HepG2 (cell line): ENCODE results near the gene PANK2. TPM values are rescaled to one million over a fixed set of nuclear protein-coding genes. Genes with fewer than 3 reads are reported as not detected.

Experiments
- ATAC-seq: fragments of 200-7000 bp; cut with Tn5 transposase; 3 replicates; pipeline ENCODE4 v1.9.1; 2020; ENCODE audit warnings: mild to moderate bottlenecking, moderate library complexity
- BruUV-seq: library from RNA; stranded (reverse); fragments of 400-500 nt; replicated peaks from 2 replicates; lab custom pipeline; 2021; lab: Mats Ljungman, UMichigan
- CTCF ChIA-PET: fragments of 300-600 bp; formaldehyde crosslinking; extraction: SDS; loops from one replicate; lab custom pipeline; 2021; ENCODE audit warnings: low total read pairs, inconsistent platforms, low intra/inter-chr PET ratio; lab: Yijun Ruan, JAX
- POLR2A ChIA-PET: fragments of 350-600 bp; sonication (Branson Sonifier 250); formaldehyde crosslinking; loops from one replicate; lab custom pipeline; 2020; ENCODE audit warnings: antibody characterized with exemption, inconsistent platforms; lab: Yijun Ruan, JAX
- DNase-seq: peaks from one replicate; pipeline ENCODE4 v3.0.0-alpha.2; 2015; ENCODE audit warnings: low spot score
- FAIRE-seq: peaks from 3 replicates; lab custom pipeline; 2011; peaks lifted over from hg19 to GRCh38; lab: Jason Lieb, UNC
- H2AFZ ChIP-seq: one replicate; pipeline ENCODE4 v1.6.1; 2011; ENCODE audit warnings: low read length, inconsistent platforms
- H3K27ac ChIP-seq: fragments of 300-600 bp; 3 replicates; pipeline ENCODE4 v1.8.0; 2011; ENCODE audit warnings: mixed run types, mild to moderate bottlenecking, mixed read lengths, low read length, inconsistent platforms; ENCODE audit not compliant: insufficient read depth; ENCODE audit errors: extremely low read length
- H3K27me3 ChIP-seq, 2 experiments: fragments of 200-600 bp in 1 of 2; 2 replicates in 1 of 2; 3 replicates in 1 of 2; pipeline versions ENCODE4 v1.6.0 to v1.8.0; 2011; ENCODE audit warnings: low read length in 2 of 2, mild to moderate bottlenecking in 2 of 2, moderate library complexity in 2 of 2, inconsistent platforms in 1 of 2; ENCODE audit not compliant: insufficient read depth in 2 of 2, control insufficient read depth in 1 of 2
- H3K36me3 ChIP-seq, 2 experiments: fragments of 200-600 bp in 1 of 2; replicated peaks in 1 of 2; 2 replicates in 1 of 2; 3 replicates in 1 of 2; pipeline versions ENCODE4 v1.5.1 to v1.8.0; 2011; ENCODE audit warnings: low read length in 2 of 2, inconsistent platforms in 1 of 2; ENCODE audit not compliant: insufficient read depth in 2 of 2, control insufficient read depth in 1 of 2
- H3K4me1 ChIP-seq: 2 replicates; pipeline ENCODE4 v1.5.1; 2012; ENCODE audit warnings: low read length, inconsistent platforms; ENCODE audit not compliant: insufficient read depth
- H3K4me2 ChIP-seq: 2 replicates; pipeline ENCODE4 v1.6.0; 2011; ENCODE audit warnings: low read depth, low read length, inconsistent platforms
- H3K4me3 ChIP-seq, 3 experiments: fragments of 200-600 bp in 1 of 3; sonication (generic), shearing (Covaris generic) in 1 of 3; replicated peaks in 1 of 3; 2 replicates each; pipeline ENCODE4 v1.5.1; 2011 to 2016; ENCODE audit warnings: low read length in 3 of 3, inconsistent platforms in 2 of 3, low read depth in 2 of 3, mild to moderate bottlenecking in 2 of 3, control low read depth in 1 of 3, mixed read lengths in 1 of 3; ENCODE audit not compliant: insufficient read depth in 1 of 3
- H3K79me2 ChIP-seq: one replicate; pipeline ENCODE4 v1.6.1; 2011; ENCODE audit warnings: low read length, inconsistent platforms; ENCODE audit not compliant: insufficient read depth
- H3K9ac ChIP-seq: 2 replicates; pipeline ENCODE4 v1.6.0; 2011; ENCODE audit warnings: mild to moderate bottlenecking, low read depth, low read length, inconsistent platforms; ENCODE audit not compliant: insufficient read depth
- H3K9me3 ChIP-seq: 2 replicates; pipeline ENCODE4 v1.5.1; 2012; ENCODE audit warnings: mild to moderate bottlenecking, low read length
- H4K20me1 ChIP-seq: 2 replicates; pipeline ENCODE4 v1.6.0; 2011; ENCODE audit warnings: inconsistent platforms, mild to moderate bottlenecking, low read length, moderate library complexity; ENCODE audit not compliant: insufficient read depth
- AGO2 ChIP-seq: fragments of 200-400 bp; formaldehyde crosslinking; optimal IDR thresholded peaks from 2 replicates; pipeline ENCODE3; 2017; ENCODE audit warnings: mild to moderate bottlenecking, low read depth, low read length, moderate library complexity
- MZF1 ChIP-seq: sonication (generic); formaldehyde crosslinking; IDR thresholded peaks from 2 replicates; pipeline ENCODE4 v1.8.1; 2023; ENCODE audit warnings: mild to moderate bottlenecking, missing genetic modification reagents, borderline replicate concordance
- NR0B2 ChIP-seq: sonication (generic); formaldehyde crosslinking; IDR thresholded peaks from 2 replicates; pipeline ENCODE4 v1.4.0; 2020; ENCODE audit warnings: mild to moderate bottlenecking, missing genetic modification reagents
- POLR2A ChIP-seq, 2 experiments: IDR thresholded peaks; 2 replicates each; pipeline ENCODE4 v1.6.1; 2011; ENCODE audit warnings: low read depth in 2 of 2, low read length in 2 of 2, mild to moderate bottlenecking in 1 of 2, moderate library complexity in 1 of 2; ENCODE audit not compliant: insufficient read depth in 1 of 2
- POLR2G ChIP-seq: fragments of 200-400 bp; formaldehyde crosslinking; IDR thresholded peaks from 2 replicates; pipeline ENCODE4 v1.6.1; 2018; ENCODE audit warnings: mild to moderate bottlenecking, low read depth, low read length, moderate library complexity
- RXRB ChIP-seq: IDR thresholded peaks from 2 replicates; pipeline ENCODE4 v1.6.1; 2016; ENCODE audit warnings: borderline replicate concordance, missing genetic modification reagents, missing compliant biosample characterization
- SKI ChIP-seq: fragments of 450-650 bp; IDR thresholded peaks from one replicate; pipeline ENCODE4 v1.6.1; 2018; ENCODE audit warnings: mild to moderate bottlenecking; ENCODE audit not compliant: partially characterized antibody
- ZFP36L1 ChIP-seq: sonication (generic); formaldehyde crosslinking; IDR thresholded peaks from 2 replicates; pipeline ENCODE4 v1.8.0; 2022; ENCODE audit warnings: mild to moderate bottlenecking, missing genetic modification reagents, moderate library complexity
- ZKSCAN5 ChIP-seq: sonication (generic); formaldehyde crosslinking; IDR thresholded peaks from 2 replicates; pipeline ENCODE4 v1.5.1; 2020; ENCODE audit warnings: mild to moderate bottlenecking, missing genetic modification reagents
- ZMAT5 ChIP-seq: sonication (generic); formaldehyde crosslinking; IDR thresholded peaks from 2 replicates; pipeline ENCODE4 v1.5.0; 2020; ENCODE audit warnings: mild to moderate bottlenecking, low read depth, missing genetic modification reagents, borderline replicate concordance
- ZNF251 ChIP-seq: sonication (generic); formaldehyde crosslinking; IDR thresholded peaks from 2 replicates; pipeline ENCODE4 v1.9.0; 2021; ENCODE audit warnings: mild to moderate bottlenecking, missing genetic modification reagents
- WGBS: methylation state at CpG from one replicate; pipeline ENCODE4 v1.1.6; 2017; ENCODE audit warnings: low lambda C conversion rate; 5-methylcytosine and 5-hydroxymethylcytosine counted together
- in situ Hi-C: cut with HindIII; loops from 2 replicates; pipeline ENCODE4 v1.10.0; 2017; ENCODE audit warnings: low pct_unique_long_range_greater_than_20kb; ENCODE audit not compliant: extremely low pct_ligation_motif_present
- intact Hi-C: fragments of 100-400 bp; cut with micrococcal nuclease; formaldehyde crosslinking; loops from one replicate; pipeline ENCODE4 v1.10.0; 2022; ENCODE audit not compliant: unreplicated experiment
- polyA plus RNA-seq, 8 experiments: library from polyadenylated mRNA; depleted of rRNA in 3 of 8; stranded (reverse) in 7 of 8; unstranded in 1 of 8; fragments of >200 nt; fragmentation: Illumina TruSeq in 4 of 8; extraction: Trizol in 4 of 8; gene quantifications; 2 replicates each; pipeline versions ENCODE4 v1.2.1 to v1.2.3, GENCODE V29; 2011 to 2016; ENCODE audit warnings: low read depth in 4 of 8, missing spikeins in 1 of 8, mixed read lengths in 1 of 8; ENCODE audit not compliant: insufficient read depth in 1 of 8
- total RNA-seq, 5 experiments: library from RNA; depleted of rRNA; stranded (reverse); fragments of >200 nt; fragmentation: Illumina TruSeq; extraction: Trizol; gene quantifications; 2 replicates each; pipeline ENCODE4 v1.2.3, GENCODE V29; 2016; ENCODE audit warnings: low read depth in 1 of 5
- TF ChIP-seq, protein P1 (sequence below): sonication (generic); formaldehyde crosslinking; IDR thresholded peaks from 2 replicates; pipeline ENCODE4 v1.9.0; 2021; ENCODE audit warnings: missing genetic modification reagents, borderline replicate concordance
- TF ChIP-seq, protein P2 (sequence below), 2 experiments: sonication (generic) in 1 of 2; formaldehyde crosslinking in 1 of 2; IDR thresholded peaks; 2 replicates each; pipeline versions ENCODE4 v1.4.0 to v1.6.1; 2016 to 2020; ENCODE audit warnings: borderline replicate concordance in 1 of 2, low read depth in 1 of 2, mild to moderate bottlenecking in 1 of 2, missing genetic modification reagents in 1 of 2

The PANK2 gene
- total and polyA plus RNA-seq, 2 of the 13 experiments (the other 11 are each of a cell fraction or from before 2014, with no cell fraction given), result 39.2 to 123 TPM

- no peak for TF ChIP-seq NR0B2 (CRISPR knock-in tag)
- TF ChIP-seq ZMAT5 (CRISPR knock-in tag), result no peak
- no peak for TF ChIP-seq MZF1 (CRISPR knock-in tag)
- no peak for TF ChIP-seq ZKSCAN5 (CRISPR knock-in tag)
- TF ChIP-seq ZNF251 (CRISPR knock-in tag), result no peak
- TF ChIP-seq RXRB (CRISPR knock-in tag), result no peak
Measured at GRCh38 chr20:3919352-3919751, 30.2 kb downstream of the PANK2 start (continued).

DNA sequence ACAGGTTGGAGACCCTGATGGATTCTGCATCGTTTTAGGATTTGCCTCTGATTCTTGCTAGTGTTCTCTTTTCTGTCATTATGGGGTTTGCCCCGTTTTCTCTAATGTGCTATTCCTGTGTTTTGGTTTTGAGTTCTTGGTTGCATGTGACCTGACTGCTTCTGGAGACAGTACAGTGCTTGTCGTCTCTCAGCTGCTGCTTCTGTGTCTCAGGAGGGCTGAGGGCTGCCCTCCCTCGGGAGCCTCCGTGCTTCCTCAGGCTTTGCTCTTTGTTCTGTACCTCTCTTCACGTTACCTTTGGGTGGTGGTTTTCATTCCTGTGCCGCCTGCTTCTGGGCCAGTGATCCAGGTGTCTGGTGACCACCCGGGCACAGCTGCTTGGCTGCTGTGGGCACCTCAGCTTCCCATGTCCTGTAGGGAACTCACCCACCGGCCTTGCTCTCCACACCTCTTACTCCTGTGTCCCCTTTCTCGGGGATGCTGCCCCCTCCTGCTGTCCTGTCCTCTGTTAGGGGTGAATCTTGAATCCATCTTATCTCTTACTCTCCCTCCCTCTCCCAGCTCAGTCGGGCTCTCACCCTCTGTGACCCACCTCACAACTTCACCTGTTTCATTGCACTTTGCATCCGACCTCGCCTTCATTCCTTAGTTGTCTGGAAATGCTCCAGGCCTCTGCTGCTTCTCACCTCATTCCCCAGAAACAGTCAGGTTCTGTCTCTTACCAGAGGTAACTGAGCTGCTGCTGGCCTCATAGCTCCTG lies 33.2 kb downstream of the PANK2 start:
- no peak overlapping the region for H2AFZ ChIP-seq
- intact Hi-C loops (no loop called here), in situ Hi-C loops (no loop called here)
- no peaks in the 10 kb centered on the region for H3K27me3 ChIP-seq
- no peaks in the 10 kb centered on the region for H3K9me3 ChIP-seq
- no peak overlapping the region for H3K4me3 ChIP-seq
- no peak overlapping the region for H3K9ac ChIP-seq
- H3K27ac ChIP-seq, result no peak overlapping the region
- WGBS, result 95% methylated on average over 13 of the region's 13 CpGs
- peaks cover 12% of the 10 kb centered on the region for H3K79me2 ChIP-seq
- FAIRE-seq (no peak), DNase-seq (no peak), ATAC-seq (no peak)
- H4K20me1 ChIP-seq, result peaks cover 13% of the 10 kb centered on the region; the same call in 1 of the 2 replicates
- BruUV-seq, result no TSS peak
- H3K4me1 ChIP-seq, result peaks cover 19% of the 10 kb centered on the region
- no peak overlapping the region for H3K4me2 ChIP-seq
- POLR2A ChIA-PET, result no interaction called here
- peaks cover 38 to 64% of the 10 kb centered on the region in 2 experiments for H3K36me3 ChIP-seq
- CTCF ChIA-PET, result no interaction called here
- TF ChIP-seq AGO2 (peak; percentile 31), POLR2G (0 out of 2 replicates have a peak, but pooled peaks have one; percentile 19), SKI (no peak), POLR2A (IDR thresholded peaks at IDR 0.05; ENCODE audit: insufficient read depth in 1 of 2, low read depth in 2 of 2, low read length in 2 of 2) (0 out of 4 replicates have a peak, but pooled peaks of 1 of the 2 experiments have one; percentile 19), ZFP36L1 (CRISPR knock-in tag) (no peak)
- TF ChIP-seq, protein P1, sequence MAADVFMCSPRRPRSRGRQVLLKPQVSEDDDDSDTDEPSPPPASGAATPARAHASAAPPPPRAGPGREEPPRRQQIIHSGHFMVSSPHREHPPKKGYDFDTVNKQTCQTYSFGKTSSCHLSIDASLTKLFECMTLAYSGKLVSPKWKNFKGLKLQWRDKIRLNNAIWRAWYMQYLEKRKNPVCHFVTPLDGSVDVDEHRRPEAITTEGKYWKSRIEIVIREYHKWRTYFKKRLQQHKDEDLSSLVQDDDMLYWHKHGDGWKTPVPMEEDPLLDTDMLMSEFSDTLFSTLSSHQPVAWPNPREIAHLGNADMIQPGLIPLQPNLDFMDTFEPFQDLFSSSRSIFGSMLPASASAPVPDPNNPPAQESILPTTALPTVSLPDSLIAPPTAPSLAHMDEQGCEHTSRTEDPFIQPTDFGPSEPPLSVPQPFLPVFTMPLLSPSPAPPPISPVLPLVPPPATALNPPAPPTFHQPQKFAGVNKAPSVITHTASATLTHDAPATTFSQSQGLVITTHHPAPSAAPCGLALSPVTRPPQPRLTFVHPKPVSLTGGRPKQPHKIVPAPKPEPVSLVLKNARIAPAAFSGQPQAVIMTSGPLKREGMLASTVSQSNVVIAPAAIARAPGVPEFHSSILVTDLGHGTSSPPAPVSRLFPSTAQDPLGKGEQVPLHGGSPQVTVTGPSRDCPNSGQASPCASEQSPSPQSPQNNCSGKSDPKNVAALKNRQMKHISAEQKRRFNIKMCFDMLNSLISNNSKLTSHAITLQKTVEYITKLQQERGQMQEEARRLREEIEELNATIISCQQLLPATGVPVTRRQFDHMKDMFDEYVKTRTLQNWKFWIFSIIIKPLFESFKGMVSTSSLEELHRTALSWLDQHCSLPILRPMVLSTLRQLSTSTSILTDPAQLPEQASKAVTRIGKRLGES (CRISPR knock-in tag), result no peak
- TF ChIP-seq, protein P2, sequence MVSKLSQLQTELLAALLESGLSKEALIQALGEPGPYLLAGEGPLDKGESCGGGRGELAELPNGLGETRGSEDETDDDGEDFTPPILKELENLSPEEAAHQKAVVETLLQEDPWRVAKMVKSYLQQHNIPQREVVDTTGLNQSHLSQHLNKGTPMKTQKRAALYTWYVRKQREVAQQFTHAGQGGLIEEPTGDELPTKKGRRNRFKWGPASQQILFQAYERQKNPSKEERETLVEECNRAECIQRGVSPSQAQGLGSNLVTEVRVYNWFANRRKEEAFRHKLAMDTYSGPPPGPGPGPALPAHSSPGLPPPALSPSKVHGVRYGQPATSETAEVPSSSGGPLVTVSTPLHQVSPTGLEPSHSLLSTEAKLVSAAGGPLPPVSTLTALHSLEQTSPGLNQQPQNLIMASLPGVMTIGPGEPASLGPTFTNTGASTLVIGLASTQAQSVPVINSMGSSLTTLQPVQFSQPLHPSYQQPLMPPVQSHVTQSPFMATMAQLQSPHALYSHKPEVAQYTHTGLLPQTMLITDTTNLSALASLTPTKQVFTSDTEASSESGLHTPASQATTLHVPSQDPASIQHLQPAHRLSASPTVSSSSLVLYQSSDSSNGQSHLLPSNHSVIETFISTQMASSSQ (IDR thresholded peaks at IDR 0.05; ENCODE audit: low read depth), result no peak
- TF ChIP-seq, protein P2 (CRISPR knock-in tag; IDR thresholded peaks at IDR 0.05; ENCODE audit: borderline replicate concordance), result no peak
